K562 (cell line): ENCODE data around the gene DLG4. TPM values are rescaled to one million over a fixed set of nuclear protein-coding genes. Genes with fewer than 3 reads are reported as not detected.
A peak's percentile ranks its signal among the peaks of the same experiment; 100 is the strongest.

ENCODE experiments used
- JUN ChIP-seq, 2 experiments: sonication (generic) in 1 of 2; formaldehyde crosslinking in 1 of 2; IDR thresholded peaks; 2 replicates each; pipeline versions ENCODE4 v1.6.1 to v1.8.0; 2012 to 2022; ENCODE audit warnings: borderline replicate concordance in 2 of 2, mild to moderate bottlenecking in 2 of 2, improper control_type of control experiment in 1 of 2, low read depth in 1 of 2, low read length in 1 of 2, missing genetic modification reagents in 1 of 2
- KDM5B ChIP-seq: fragments of 200-600 bp; sonication (generic); IDR thresholded peaks from 2 replicates; pipeline ENCODE4 v1.6.1; 2012; ENCODE audit warnings: low read depth, mild to moderate bottlenecking, moderate library complexity, low read length, control low read depth, inconsistent platforms; ENCODE audit not compliant: insufficient replicate concordance
- KLF13 ChIP-seq: fragments of 450-650 bp; IDR thresholded peaks from 2 replicates; pipeline ENCODE4 v1.6.1; 2016; ENCODE audit warnings: missing genetic modification characterization, low read depth, mild to moderate bottlenecking, missing compliant biosample characterization, moderate library complexity, borderline replicate concordance
- MAZ ChIP-seq, 2 experiments: fragments of 450-650 bp in 1 of 2; sonication (generic) in 1 of 2; formaldehyde crosslinking; IDR thresholded peaks in 1 of 2; conservative IDR thresholded peaks in 1 of 2; 2 replicates each; pipeline versions ENCODE4 v1.4.0 to v1.5.0; 2020; ENCODE audit warnings: mild to moderate bottlenecking in 1 of 2, missing genetic modification reagents in 1 of 2
- MCM5 ChIP-seq: fragments of 450-650 bp; IDR thresholded peaks from 2 replicates; pipeline ENCODE4 v1.6.1; 2016; ENCODE audit warnings: low read depth
- MTA1 ChIP-seq: fragments of 450-650 bp; IDR thresholded peaks from 2 replicates; pipeline ENCODE4 v1.6.1; 2017; ENCODE audit warnings: borderline replicate concordance
- NR0B1 ChIP-seq: fragments of 450-650 bp; IDR thresholded peaks from one replicate; pipeline ENCODE4 v1.6.1; 2018; ENCODE audit warnings: mild to moderate bottlenecking, moderate library complexity; ENCODE audit not compliant: partially characterized antibody
- PHF8 ChIP-seq: fragments of 200-600 bp; sonication (generic); IDR thresholded peaks from 2 replicates; pipeline ENCODE4 v1.6.1; 2012; ENCODE audit warnings: mixed run types, mild to moderate bottlenecking, inconsistent platforms, low read length, moderate library complexity, borderline replicate concordance
- POLR2AphosphoS2 ChIP-seq: IDR thresholded peaks from 2 replicates; pipeline ENCODE4 v1.6.1; 2012; ENCODE audit warnings: low read length, improper control_type of control experiment
- RNF2 ChIP-seq: sonication (generic); IDR thresholded peaks from 2 replicates; pipeline ENCODE4 v1.6.1; 2016
- SAFB ChIP-seq: fragments of 200-400 bp; formaldehyde crosslinking; IDR thresholded peaks from 2 replicates; pipeline ENCODE4 v1.6.1; 2017; ENCODE audit warnings: low read depth, low read length, borderline replicate concordance
- SMARCE1 ChIP-seq: fragments of 450-650 bp; IDR thresholded peaks from 2 replicates; pipeline ENCODE4 v1.7.1; 2016; ENCODE audit warnings: mild to moderate bottlenecking
- SPI1 ChIP-seq: IDR thresholded peaks from 2 replicates; pipeline ENCODE4 v1.6.1; 2011; ENCODE audit warnings: low read depth, low read length, control low read depth, borderline replicate concordance
- TAF1 ChIP-seq: IDR thresholded peaks from 2 replicates; pipeline ENCODE4 v1.6.1; 2011; ENCODE audit warnings: mild to moderate bottlenecking, low read length, moderate library complexity; ENCODE audit not compliant: insufficient read depth, control insufficient read depth, severe bottlenecking; ENCODE audit errors: extremely low read depth
- TFAP4 ChIP-seq: sonication (generic); formaldehyde crosslinking; IDR thresholded peaks from 2 replicates; pipeline ENCODE4 v1.8.0; 2022; ENCODE audit warnings: missing genetic modification reagents, mild to moderate bottlenecking, moderate library complexity, borderline replicate concordance
- YY1 ChIP-seq, 3 experiments: IDR thresholded peaks; 2 replicates each; pipeline ENCODE4 v1.6.1; 2011; ENCODE audit warnings: low read length in 2 of 3, mild to moderate bottlenecking in 2 of 3, moderate library complexity in 2 of 3, borderline replicate concordance in 1 of 3, control low read depth in 1 of 3, low read depth in 1 of 3; ENCODE audit not compliant: insufficient read depth in 3 of 3, insufficient replicate concordance in 2 of 3, control insufficient read depth in 1 of 3, insufficient read length in 1 of 3; ENCODE audit errors: extremely low read depth in 1 of 3
- ZC3H11A ChIP-seq: IDR thresholded peaks from 2 replicates; pipeline ENCODE4 v1.6.1; 2012; ENCODE audit warnings: low read depth, low read length, improper control_type of control experiment
- ZFX ChIP-seq: sonication (generic); formaldehyde crosslinking; IDR thresholded peaks from 2 replicates; pipeline ENCODE4 v1.8.0; 2022; ENCODE audit warnings: mild to moderate bottlenecking, missing genetic modification reagents, moderate library complexity
- ZNF174 ChIP-seq: fragments of 250-450 bp; sonication (Bioruptor Pico); IDR thresholded peaks from 2 replicates; pipeline ENCODE4 v1.4.0; 2020; ENCODE audit warnings: mild to moderate bottlenecking
- ZNF263 ChIP-seq: sonication (generic); formaldehyde crosslinking; IDR thresholded peaks from 2 replicates; pipeline ENCODE4 v1.8.0; 2022; ENCODE audit warnings: mild to moderate bottlenecking, missing genetic modification reagents, borderline replicate concordance
- ZNF740 ChIP-seq, 3 experiments: fragments of 200-800 bp in 1 of 3; sonication (Bioruptor generic) in 1 of 3; sonication (generic) in 1 of 3; formaldehyde crosslinking in 1 of 3; IDR thresholded peaks; 2 replicates each; pipeline versions ENCODE4 v1.6.1 to v1.8.0; 2016 to 2022; ENCODE audit warnings: mild to moderate bottlenecking in 2 of 3, missing compliant biosample characterization in 2 of 3, missing genetic modification characterization in 2 of 3, missing genetic modification reagents in 1 of 3
- polyA plus RNA-seq, 8 experiments: library from polyadenylated mRNA; depleted of rRNA in 4 of 8; stranded (reverse) in 5 of 8; unstranded in 3 of 8; fragments of >200 nt; fragmentation: Nextera tagmentation in 2 of 8; fragmentation: Illumina TruSeq in 1 of 8; extraction: Ambion mirVana in 2 of 8; extraction: Trizol in 1 of 8; gene quantifications; 2 replicates each; pipeline versions ENCODE4 v1.2.1 to v1.2.3, GENCODE V29; 2011 to 2014; ENCODE audit warnings: inconsistent platforms in 1 of 8, missing spikeins in 1 of 8
- total RNA-seq, 7 experiments: library from RNA; depleted of rRNA in 6 of 7; stranded (reverse); fragments of >200 nt in 6 of 7; fragmentation: Illumina TruSeq in 2 of 7; extraction: Trizol in 2 of 7; gene quantifications; 2 replicates each; pipeline versions ENCODE4 v1.2.1 to v1.2.3, GENCODE V29; 2011 to 2021; ENCODE audit warnings: low replicate concordance in 1 of 7

Gene DLG4
- total and polyA plus RNA-seq, 9 of the 15 experiments (the other 6 are each of a cell fraction or from before 2014, with no cell fraction given): 0.03 to 12.0 (median 4.1) TPM

GRCh38 chr17:7217113-7217987, 2.3 kb downstream of the DLG4 start (continued):
- TF ChIP-seq ZNF740 (CRISPR knock-in tag; IDR thresholded peaks at IDR 0.05): peak; percentile 93
- TF ChIP-seq ZNF740 (tag; IDR thresholded peaks at IDR 0.05): peak in 1 of 2 experiments; percentile 71; a peak in 2 of 4 replicates
- TF ChIP-seq TAF1: peak; percentile 16
- TF ChIP-seq SPI1: 0 out of 2 replicates have a peak, but pooled peaks have one; percentile 37
- peak; percentile 62 for TF ChIP-seq ZNF263 (CRISPR knock-in tag)
- TF ChIP-seq JUN (IDR thresholded peaks at IDR 0.05; ENCODE audit: borderline replicate concordance, low read depth, low read length): no peak
- TF ChIP-seq JUN (CRISPR knock-in tag; IDR thresholded peaks at IDR 0.05; ENCODE audit: borderline replicate concordance): no peak
- no peak for TF ChIP-seq KDM5B
- TF ChIP-seq ZC3H11A: no peak
- peak; percentile 39; the same call in 1 of the 2 replicates for TF ChIP-seq MTA1
- no peak for TF ChIP-seq RNF2
- TF ChIP-seq MAZ (CRISPR knock-in tag; conservative IDR thresholded peaks at IDR 0.05 in 1 of 2, IDR thresholded peaks at IDR 0.05 in 1 of 2): peak in 1 of 2 experiments; percentile 42; a peak in 1 of 4 replicates
- peak; percentile 21; the same call in 1 of the 2 replicates for TF ChIP-seq PHF8
- no peak for TF ChIP-seq NR0B1
- TF ChIP-seq POLR2AphosphoS2: no peak
- no peak for TF ChIP-seq SAFB
- no peak for TF ChIP-seq MCM5
- 0 out of 2 replicates have a peak, but pooled peaks have one; percentile 7 for TF ChIP-seq ZFX (CRISPR knock-in tag)
- 0 out of 2 replicates have a peak, but pooled peaks have one; percentile 13 for TF ChIP-seq SMARCE1
- peak in 1 of 3 experiments; percentile 24 for TF ChIP-seq YY1 (IDR thresholded peaks at IDR 0.05; ENCODE audit: borderline replicate concordance in 1 of 3, control insufficient read depth in 1 of 3, extremely low read depth in 1 of 3, insufficient read depth in 3 of 3, insufficient read length in 1 of 3, insufficient replicate concordance in 2 of 3, low read depth in 1 of 3, low read length in 2 of 3)
- TF ChIP-seq KLF13: no peak
- TF ChIP-seq TFAP4 (CRISPR knock-in tag): no peak
- TF ChIP-seq ZNF174 (CRISPR knock-in tag): no peak
